Measurements from ENCODE around the gene MT1A.
A peak's percentile ranks its signal among the peaks of the same experiment; 100 is the strongest.

MT1A gene

GRCh38 chr16:56607109-56607618, 31.3 kb upstream of the MT1A start:
- peaks cover 16% of the 10 kb centered on the region for H3F3A ChIP-seq (ENCODE audit: insufficient read depth, low read length)
- DNase-seq = no peak
- H3K27ac ChIP-seq (ENCODE audit: low read length) = no peak overlapping the region

GRCh38 chr16:56607675-56608042, 30.8 kb upstream of the MT1A start:
- no peak for DNase-seq
- H3K79me2 ChIP-seq (ENCODE audit: low read length) = no peaks in the 10 kb centered on the region
- TF ChIP-seq CTCF (IDR thresholded peaks at IDR 0.05; ENCODE audit: low read length) (no peak), EZH2 (optimal IDR thresholded peaks at IDR 0.05; ENCODE audit: low read depth, low read length) (no peak), EZH2phosphoT487 (IDR thresholded peaks at IDR 0.05; ENCODE audit: low read length) (no peak)
- H3K9me3 ChIP-seq (replicated peaks; ENCODE audit: insufficient read depth, low read length) = no peaks in the 10 kb centered on the region
- no peak overlapping the region for H3K4me3 ChIP-seq (ENCODE audit: low read length)
- H2AFZ ChIP-seq (ENCODE audit: low read length) = peak overlapping the region; percentile 66
- no peak overlapping the region for H3K9ac ChIP-seq (ENCODE audit: low read length)
- H3K4me1 ChIP-seq (ENCODE audit: low read length) = peaks cover 19% of the 10 kb centered on the region
- no peaks in the 10 kb centered on the region for H3K9me2 ChIP-seq (replicated peaks; ENCODE audit: insufficient read depth, low read length)
- peaks cover 16% of the 10 kb centered on the region for H3F3A ChIP-seq (ENCODE audit: insufficient read depth, low read length)
- no peaks in the 10 kb centered on the region for H3K36me3 ChIP-seq (replicated peaks; ENCODE audit: insufficient read depth, low read length)
- no peaks in the 10 kb centered on the region for H4K20me1 ChIP-seq (ENCODE audit: insufficient read depth, low read length)
- peaks cover 18% of the 10 kb centered on the region for H3K27me3 ChIP-seq (replicated peaks; ENCODE audit: insufficient read depth, low read length)
- H3K27ac ChIP-seq (ENCODE audit: low read length) = no peak overlapping the region
- H3K4me2 ChIP-seq (ENCODE audit: low read depth, low read length) = peak overlapping the region; percentile 100; the same call in 1 of the 2 replicates

More at GRCh38 chr16:56607109-56607618, 31.3 kb upstream of the MT1A start:
- H3K4me2 ChIP-seq (ENCODE audit: low read depth, low read length) = no peak overlapping the region
- no peak overlapping the region for H3K9ac ChIP-seq (ENCODE audit: low read length)
- H3K4me3 ChIP-seq (ENCODE audit: low read length) = no peak overlapping the region
- H3K9me3 ChIP-seq (replicated peaks; ENCODE audit: insufficient read depth, low read length) = no peaks in the 10 kb centered on the region
- no peaks in the 10 kb centered on the region for H4K20me1 ChIP-seq (ENCODE audit: insufficient read depth, low read length)
- TF ChIP-seq EZH2phosphoT487 (IDR thresholded peaks at IDR 0.05; ENCODE audit: low read length) (no peak), EZH2 (optimal IDR thresholded peaks at IDR 0.05; ENCODE audit: low read depth, low read length) (no peak), CTCF (IDR thresholded peaks at IDR 0.05; ENCODE audit: low read length) (no peak)
- H3K79me2 ChIP-seq (ENCODE audit: low read length) = no peaks in the 10 kb centered on the region
- no peaks in the 10 kb centered on the region for H3K9me2 ChIP-seq (replicated peaks; ENCODE audit: insufficient read depth, low read length)
- H3K36me3 ChIP-seq (replicated peaks; ENCODE audit: insufficient read depth, low read length) = no peaks in the 10 kb centered on the region
- no peak overlapping the region for H2AFZ ChIP-seq (ENCODE audit: low read length)
- H3K27me3 ChIP-seq (replicated peaks; ENCODE audit: insufficient read depth, low read length) = peaks cover 19% of the 10 kb centered on the region
- peaks cover 19% of the 10 kb centered on the region for H3K4me1 ChIP-seq (ENCODE audit: low read length)

GRCh38 chr16:56608043-56608875, 30.2 kb upstream of the MT1A start, which contains the start of gene MT2A:
MT2A (plus strand) TSS chr16:56608584; CDS start chr16:56608656, 72 bp downstream.
- DNase-seq = peak; percentile 94
- no peaks in the 10 kb centered on the region for H3K79me2 ChIP-seq (ENCODE audit: low read length)
- H4K20me1 ChIP-seq (ENCODE audit: insufficient read depth, low read length) = no peaks in the 10 kb centered on the region
- peaks cover 19% of the 10 kb centered on the region for H3K4me1 ChIP-seq (ENCODE audit: low read length)
- H3K9me2 ChIP-seq (replicated peaks; ENCODE audit: insufficient read depth, low read length) = no peaks in the 10 kb centered on the region
- H3K9ac ChIP-seq (ENCODE audit: low read length) = peak within 1 kb of the TSS; percentile 17; the same call in 1 of the 2 replicates
- H2AFZ ChIP-seq (ENCODE audit: low read length) = peak within 1 kb of the TSS; percentile 87
- peak within 1 kb of the TSS; percentile 100 for H3K4me2 ChIP-seq (ENCODE audit: low read depth, low read length)
- H3K27me3 ChIP-seq (replicated peaks; ENCODE audit: insufficient read depth, low read length) = peaks cover 18% of the 10 kb centered on the region
- no peak within 1 kb of the TSS for H3K27ac ChIP-seq (ENCODE audit: low read length)
- TF ChIP-seq CTCF (IDR thresholded peaks at IDR 0.05; ENCODE audit: low read length) (no peak), EZH2phosphoT487 (IDR thresholded peaks at IDR 0.05; ENCODE audit: low read length) (no peak), EZH2 (optimal IDR thresholded peaks at IDR 0.05; ENCODE audit: low read depth, low read length) (no peak)
- peak within 1 kb of the TSS; percentile 71 for H3K4me3 ChIP-seq (ENCODE audit: low read length)
- H3F3A ChIP-seq (ENCODE audit: insufficient read depth, low read length) = peaks cover 16% of the 10 kb centered on the region
- no peaks in the 10 kb centered on the region for H3K9me3 ChIP-seq (replicated peaks; ENCODE audit: insufficient read depth, low read length)
- no peaks in the 10 kb centered on the region for H3K36me3 ChIP-seq (replicated peaks; ENCODE audit: insufficient read depth, low read length)

Measured in MM.1S (cell line).